Stomach (tissue), 9 donors: Measurements from ENCODE around the gene TMX2. TPM values are rescaled to one million over a fixed set of nuclear protein-coding genes. Genes with fewer than 3 reads are reported as not detected.

ENCODE experiments used
- DNase-seq, 2 donors: peaks; one replicate each; pipeline versions ENCODE4 v3.0.0 to v3.0.0-alpha.2; 2013 to 2019
- H3K27ac ChIP-seq, 5 donors: fragments of 200-600 bp in 4 of 5; sonication (generic) in 4 of 5; one replicate each; pipeline ENCODE4 v1.5.1; 2013 to 2019; ENCODE audit warnings: mild to moderate bottlenecking in 1 of 5, moderate library complexity in 1 of 5
- H3K27me3 ChIP-seq, 3 donors: fragments of 200-600 bp; sonication (generic); one replicate each; pipeline ENCODE4 v1.5.1; 2017 to 2019; ENCODE audit warnings: mixed run types in 1 of 3
- H3K36me3 ChIP-seq, 4 donors: fragments of 200-600 bp; sonication (generic); 1 replicate in 3 of 4; 2 replicates in 1 of 4; pipeline ENCODE4 v1.5.1; 2016 to 2019
- H3K4me1 ChIP-seq, 4 donors: fragments of 200-600 bp; sonication (generic); one replicate each; pipeline ENCODE4 v1.5.1; 2016 to 2019
- H3K4me3 ChIP-seq, 4 donors: fragments of 200-600 bp; sonication (generic) in 3 of 4; one replicate each; pipeline ENCODE4 v1.5.1; 2016 to 2019; ENCODE audit warnings: mild to moderate bottlenecking in 1 of 4
- H3K9me3 ChIP-seq, 4 donors: fragments of 200-600 bp; sonication (generic); one replicate each; pipeline ENCODE4 v1.5.1; 2016 to 2019
- CTCF ChIP-seq, 7 experiments: fragments of 450-650 bp in 4 of 7; fragments of 200-600 bp in 3 of 7; sonication (generic) in 3 of 7; IDR thresholded peaks; one replicate each; pipeline ENCODE4 v1.5.1; 2016 to 2019; ENCODE audit warnings: antibody characterized with exemption in 7 of 7, control low read depth in 2 of 7, mild to moderate bottlenecking in 1 of 7
- EP300 ChIP-seq: sonication (generic); formaldehyde crosslinking; IDR thresholded peaks from one replicate; pipeline ENCODE4 v1.6.1; 2017; ENCODE audit warnings: antibody characterized with exemption
- POLR2A ChIP-seq, 4 donors: fragments of 450-650 bp; IDR thresholded peaks; one replicate each; pipeline ENCODE4 v1.6.1; 2016; ENCODE audit warnings: antibody characterized with exemption in 4 of 4, control low read depth in 2 of 4, mild to moderate bottlenecking in 1 of 4, moderate library complexity in 1 of 4
- POLR2AphosphoS5 ChIP-seq, 3 donors: sonication (generic); formaldehyde crosslinking; IDR thresholded peaks; one replicate each; pipeline ENCODE4 v1.6.1; 2016; ENCODE audit warnings: antibody characterized with exemption in 3 of 3
- WGBS, 5 donors: extraction: QIAGEN DNeasy Blood & Tissue Kit in 3 of 5; methylation state at CpG; one replicate each; pipeline versions ENCODE4 v1.1.5 to v1.1.7; 2013 to 2018; 5-methylcytosine and 5-hydroxymethylcytosine counted together
- intact Hi-C: fragments of 100-400 bp; cut with DNase I; formaldehyde crosslinking; loops from one replicate; pipeline ENCODE4 v1.15.1; 2023; ENCODE audit warnings: low total_unique reads
- polyA plus RNA-seq, 3 donors: library from polyadenylated mRNA; stranded (reverse); fragments of 200-250 nt; gene quantifications; one replicate each; pipeline ENCODE4 v1.2.3, GENCODE V29; 2013
- small RNA-seq, 4 donors: library from RNA; depleted of rRNA; stranded (forward); fragments of <200 nt; gene quantifications; one replicate each; pipeline ENCODE3, GENCODE V24; 2016
- total RNA-seq, 5 donors: library from RNA; depleted of rRNA; stranded (reverse); fragments of >200 nt; gene quantifications; one replicate each; pipeline versions ENCODE4 v1.1.0 to v1.2.3, GENCODE V29; 2014 to 2016
- donor health status: healthy with polysubstance abuse.
- donor health status: Bipolar disorder and iron deficiency.
- donor health status: healthy.

TMX2 gene
- total and polyA plus RNA-seq, 8 donors: 20.1 to 72.3 (median 36.6) TPM

GRCh38 chr11:57787920-57788702, 75.7 kb downstream of the TMX2 start:
- intact Hi-C loops: no loop called here
- Histone ChIP-seq H3K27me3 (no peaks in the 10 kb centered on the region), H3K36me3 (peaks cover 0 to 8% (median 8%) of the 10 kb centered on the region in 4 donors), H3K4me1 (peaks cover 65 to 100% (median 90%) of the 10 kb centered on the region in 4 donors), H3K4me3 (no peak overlapping the region), H3K27ac (peak overlapping the region in 4 of 5 donors; percentile 5 to 91 (median 58)), H3K9me3 (no peaks in the 10 kb centered on the region)
- 45 to 48% (median 46%) methylated on average over 6 of the region's 6 CpGs for WGBS, 5 donors
- DNase-seq: peak in 1 of 2 donors; percentile 50
- TF ChIP-seq POLR2A (IDR thresholded peaks at IDR 0.05) (no peak), CTCF (IDR thresholded peaks at IDR 0.05) (no peak), POLR2AphosphoS5 (IDR thresholded peaks at IDR 0.05) (no peak), EP300 (no peak)

- Histone ChIP-seq H3K9me3 (no peaks in the 10 kb centered on the region), H3K27me3 (no peaks in the 10 kb centered on the region), H3K4me3 (no peak overlapping the region), H3K27ac (peak overlapping the region in 4 of 5 donors; percentile 5 to 91 (median 58)), H3K4me1 (peaks cover 71 to 100% (median 90%) of the 10 kb centered on the region in 4 donors), H3K36me3 (peaks cover 0 to 12% (median 10%) of the 10 kb centered on the region in 4 donors)
- DNase-seq: no peak
- intact Hi-C loops: no loop called here
- no peak for TF ChIP-seq POLR2A (IDR thresholded peaks at IDR 0.05)
- no peak for TF ChIP-seq EP300
- no peak for TF ChIP-seq POLR2AphosphoS5 (IDR thresholded peaks at IDR 0.05)
- no peak for TF ChIP-seq CTCF (IDR thresholded peaks at IDR 0.05)
Measured at GRCh38 chr11:57788703-57789088, 76.3 kb downstream of the TMX2 start.

Small RNAs within 50 kb of the gene (small RNA-seq; reads per million reads assigned to genes)
- gene TMX2-CTNND1: 0 reads per million in 4 donors

Other genes with a start within 250 kb of the TMX2 start
- 10 to 100 TPM; 10.5 to 38.4 (median 18.5) TPM for gene SLC43A1, start 196.9 kb upstream of the TMX2 start, total RNA-seq
- gene SLC43A1, start 196.9 kb upstream of the TMX2 start, polyA plus RNA-seq: 10 to 100 TPM; 16.0 to 24.6 (median 19.7) TPM
- 10 to 100 TPM in 3 of 5 donors, 1 to 10 TPM in 2; 1.7 to 51.3 (median 31.3) TPM for gene TIMM10, start 181.8 kb upstream of the TMX2 start, total RNA-seq
- gene TIMM10, start 181.8 kb upstream of the TMX2 start, polyA plus RNA-seq: 10 to 100 TPM; 66.7 to 79.6 (median 73.7) TPM
- gene SMTNL1, start 175.0 kb upstream of the TMX2 start, total RNA-seq: not detected
- not detected for gene SMTNL1, start 175.0 kb upstream of the TMX2 start, polyA plus RNA-seq
- gene UBE2L6, start 144.9 kb upstream of the TMX2 start, total RNA-seq: 10 to 100 TPM in 4 of 5 donors, 1 to 10 TPM in 1; 2.2 to 57.8 (median 21.3) TPM
- gene UBE2L6, start 144.9 kb upstream of the TMX2 start, polyA plus RNA-seq: 10 to 100 TPM; 47.3 to 73.0 (median 71.4) TPM
- gene SERPING1, start 114.9 kb upstream of the TMX2 start, total RNA-seq: 100 to 1,000 TPM in 4 of 5 donors, 10 to 100 TPM in 1; 17.4 to 247 (median 153) TPM
- 100 to 1,000 TPM in 2 of 3 donors, 10 to 100 TPM in 1; 84.4 to 212 (median 111) TPM for gene SERPING1, start 114.9 kb upstream of the TMX2 start, polyA plus RNA-seq
- 1 to 10 TPM in 1 of 5 donors, under 1 TPM in 1, not detected in 3; 0.29 to 1.5 TPM for gene YPEL4, start 62.7 kb upstream of the TMX2 start, total RNA-seq
- gene YPEL4, start 62.7 kb upstream of the TMX2 start, polyA plus RNA-seq: 1 to 10 TPM in 1 of 3 donors, under 1 TPM in 2; 0.62 to 3.2 (median 0.68) TPM
- 10 to 100 TPM in 3 of 5 donors, 1 to 10 TPM in 1, not detected in 1; 2.7 to 14.0 (median 11.2) TPM for gene CLP1, start 54.8 kb upstream of the TMX2 start, total RNA-seq
- 10 to 100 TPM in 1 of 3 donors, 1 to 10 TPM in 2; 7.1 to 14.7 (median 9.2) TPM for gene CLP1, start 54.8 kb upstream of the TMX2 start, polyA plus RNA-seq
- gene ZDHHC5, start 44.5 kb upstream of the TMX2 start, total RNA-seq: 10 to 100 TPM; 21.0 to 72.8 (median 39.8) TPM
- gene ZDHHC5, start 44.5 kb upstream of the TMX2 start, polyA plus RNA-seq: 10 to 100 TPM; 11.2 to 21.9 (median 14.3) TPM
- gene MED19, start 378 bp upstream of the TMX2 start, total RNA-seq: 10 to 100 TPM in 3 of 5 donors, 1 to 10 TPM in 1, not detected in 1; 4.4 to 31.7 (median 18.8) TPM
- 10 to 100 TPM; 14.2 to 23.2 (median 16.8) TPM for gene MED19, start 378 bp upstream of the TMX2 start, polyA plus RNA-seq
- 100 to 1,000 TPM in 4 of 5 donors, 10 to 100 TPM in 1; 33.8 to 234 (median 152) TPM for gene SELENOH, start 28.9 kb downstream of the TMX2 start, total RNA-seq
- 100 to 1,000 TPM; 158 to 194 (median 183) TPM for gene SELENOH, start 28.9 kb downstream of the TMX2 start, polyA plus RNA-seq
- not detected for gene BTBD18, start 39.2 kb downstream of the TMX2 start, total RNA-seq
- gene BTBD18, start 39.2 kb downstream of the TMX2 start, polyA plus RNA-seq: not detected
- gene CTNND1, start 49.2 kb downstream of the TMX2 start, total RNA-seq: 100 to 1,000 TPM; 110 to 447 (median 215) TPM
- 10 to 100 TPM; 45.1 to 98.5 (median 61.3) TPM for gene CTNND1, start 49.2 kb downstream of the TMX2 start, polyA plus RNA-seq